ENCODE results near the gene PNKP.

The PNKP gene

GRCh38 chr19:49849433-49850220, 17.7 kb downstream of the PNKP start:
- Histone ChIP-seq H3K9ac (ENCODE audit: low read depth, low read length, poor library complexity, severe bottlenecking) (peak overlapping the region; percentile 90), H3K4me2 (ENCODE audit: low read depth, low read length, poor library complexity, severe bottlenecking) (peak overlapping the region; percentile 69), H3K9me3 (ENCODE audit: insufficient read depth, low read depth, low read length) (no peaks in the 10 kb centered on the region), H3K27me3 (ENCODE audit: insufficient read depth, low read length, poor library complexity, severe bottlenecking) (no peaks in the 10 kb centered on the region), H4K20me1 (ENCODE audit: insufficient read depth, low read length, poor library complexity, severe bottlenecking) (peaks cover 30% of the 10 kb centered on the region), H2AFZ (ENCODE audit: low read length) (no peak overlapping the region), H3K36me3 (ENCODE audit: insufficient read depth, low read length) (no peaks in the 10 kb centered on the region), H3K9me2 (replicated peaks; ENCODE audit: low read depth, low read length) (no peaks in the 10 kb centered on the region), H3K4me1 (ENCODE audit: insufficient read depth, low read length, poor library complexity, severe bottlenecking) (peaks cover 32% of the 10 kb centered on the region), H3K4me3 (ENCODE audit: low read length, poor library complexity, severe bottlenecking) (peak overlapping the region; percentile 99), H3F3A (ENCODE audit: low read depth) (0 out of 2 replicates have a peak, but pooled peaks cover 3% of the 10 kb centered on the region), H3K79me2 (ENCODE audit: insufficient read depth, low read length) (peaks cover 30% of the 10 kb centered on the region)
- TF ChIP-seq CTCF (conservative IDR thresholded peaks at IDR 0.05; ENCODE audit: low read length), result no peak
- no peak for TF ChIP-seq EZH2phosphoT487 (IDR thresholded peaks at IDR 0.05; ENCODE audit: borderline replicate concordance)

- Histone ChIP-seq H3K36me3 (ENCODE audit: insufficient read depth, low read length) (no peaks in the 10 kb centered on the region), H3K27me3 (ENCODE audit: insufficient read depth, low read length, poor library complexity, severe bottlenecking) (no peaks in the 10 kb centered on the region), H3K9me3 (ENCODE audit: insufficient read depth, low read depth, low read length) (no peaks in the 10 kb centered on the region), H3K4me1 (ENCODE audit: insufficient read depth, low read length, poor library complexity, severe bottlenecking) (peaks cover 32% of the 10 kb centered on the region), H2AFZ (ENCODE audit: low read length) (no peak overlapping the region), H3K79me2 (ENCODE audit: insufficient read depth, low read length) (peaks cover 24% of the 10 kb centered on the region), H3K9ac (ENCODE audit: low read depth, low read length, poor library complexity, severe bottlenecking) (no peak overlapping the region), H3K9me2 (replicated peaks; ENCODE audit: low read depth, low read length) (no peaks in the 10 kb centered on the region), H3K4me3 (ENCODE audit: low read length, poor library complexity, severe bottlenecking) (no peak overlapping the region), H3K4me2 (ENCODE audit: low read depth, low read length, poor library complexity, severe bottlenecking) (peak overlapping the region; percentile 52), H4K20me1 (ENCODE audit: insufficient read depth, low read length, poor library complexity, severe bottlenecking) (peaks cover 23% of the 10 kb centered on the region), H3F3A (ENCODE audit: low read depth) (0 out of 2 replicates have a peak, but pooled peaks cover 3% of the 10 kb centered on the region)
- TF ChIP-seq EZH2phosphoT487 (IDR thresholded peaks at IDR 0.05; ENCODE audit: borderline replicate concordance) (no peak), CTCF (conservative IDR thresholded peaks at IDR 0.05; ENCODE audit: low read length) (no peak)
Observed at GRCh38 chr19:49848938-49849337, 18.4 kb downstream of the PNKP start.

- TF ChIP-seq EZH2phosphoT487 (IDR thresholded peaks at IDR 0.05; ENCODE audit: borderline replicate concordance) (no peak), CTCF (conservative IDR thresholded peaks at IDR 0.05; ENCODE audit: low read length) (no peak)
- peaks cover 14% of the 10 kb centered on the region for H4K20me1 ChIP-seq (ENCODE audit: insufficient read depth, low read length, poor library complexity, severe bottlenecking)
- H3K79me2 ChIP-seq (ENCODE audit: insufficient read depth, low read length), result peaks cover 14% of the 10 kb centered on the region
- H3K4me3 ChIP-seq (ENCODE audit: low read length, poor library complexity, severe bottlenecking), result peak overlapping the region; percentile 15
- no peaks in the 10 kb centered on the region for H3K36me3 ChIP-seq (ENCODE audit: insufficient read depth, low read length)
- H2AFZ ChIP-seq (ENCODE audit: low read length), result no peak overlapping the region
- no peak overlapping the region for H3K9ac ChIP-seq (ENCODE audit: low read depth, low read length, poor library complexity, severe bottlenecking)
- no peaks in the 10 kb centered on the region for H3K27me3 ChIP-seq (ENCODE audit: insufficient read depth, low read length, poor library complexity, severe bottlenecking)
- peak overlapping the region; percentile 52 for H3K4me2 ChIP-seq (ENCODE audit: low read depth, low read length, poor library complexity, severe bottlenecking)
- no peaks in the 10 kb centered on the region for H3K9me2 ChIP-seq (replicated peaks; ENCODE audit: low read depth, low read length)
- H3K4me1 ChIP-seq (ENCODE audit: insufficient read depth, low read length, poor library complexity, severe bottlenecking), result peaks cover 31% of the 10 kb centered on the region
- 0 out of 2 replicates have a peak, but pooled peaks cover 3% of the 10 kb centered on the region for H3F3A ChIP-seq (ENCODE audit: low read depth)
- H3K9me3 ChIP-seq (ENCODE audit: insufficient read depth, low read depth, low read length), result no peaks in the 10 kb centered on the region
Observed at GRCh38 chr19:49847731-49848696, 19.4 kb downstream of the PNKP start.
